Fibroblast of mammary gland (primary cell): ENCODE data around the gene SLC9A3.

Experiments
- DNase-seq: peaks from one replicate; pipeline ENCODE4 v3.0.0-alpha.2; 2010; ENCODE audit warnings: low read depth
- H3K4me3 ChIP-seq: 2 replicates; pipeline ENCODE4 v1.5.1; 2011; ENCODE audit warnings: low read depth, mild to moderate bottlenecking, low read length, moderate library complexity; ENCODE audit not compliant: control insufficient read depth
- CTCF ChIP-seq: conservative IDR thresholded peaks from 2 replicates; pipeline ENCODE4 v1.5.1; 2011; ENCODE audit warnings: low read depth, low read length, inconsistent platforms; ENCODE audit not compliant: control insufficient read depth, insufficient read depth

SLC9A3 gene

GRCh38 chr5:483011-483410 is 41.2 kb downstream of the SLC9A3 start:
- TF ChIP-seq CTCF = no peak
- DNase-seq = no peak
- no peak overlapping the region for H3K4me3 ChIP-seq

DNA sequence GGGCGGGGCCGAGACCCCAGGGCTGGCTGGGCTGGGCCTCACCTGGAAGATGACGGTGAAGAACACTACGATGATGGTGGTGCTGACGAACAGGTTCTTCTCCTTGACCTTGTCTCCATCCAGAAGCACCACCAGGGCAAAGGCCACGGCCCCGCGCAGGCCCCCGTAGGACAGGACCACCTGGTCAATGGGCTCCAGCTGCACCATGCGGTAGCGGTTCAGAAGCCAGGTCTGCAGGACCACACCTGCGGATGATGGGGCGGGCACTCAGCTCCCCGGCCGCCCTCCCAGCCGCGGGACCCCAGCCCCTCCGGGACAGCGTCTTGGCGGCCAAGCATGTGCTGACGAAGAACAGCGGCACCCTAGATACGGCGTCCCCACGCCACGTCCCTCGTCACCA is 41.7 kb downstream of the SLC9A3 start:
- DNase-seq = no peak
- TF ChIP-seq CTCF = no peak
- H3K4me3 ChIP-seq = no peak overlapping the region

- no peak for TF ChIP-seq CTCF
- no peak for DNase-seq
- H3K4me3 ChIP-seq = no peak overlapping the region
These were observed 42.2 kb downstream of the SLC9A3 start for GRCh38 chr5:482021-482420.

DNA sequence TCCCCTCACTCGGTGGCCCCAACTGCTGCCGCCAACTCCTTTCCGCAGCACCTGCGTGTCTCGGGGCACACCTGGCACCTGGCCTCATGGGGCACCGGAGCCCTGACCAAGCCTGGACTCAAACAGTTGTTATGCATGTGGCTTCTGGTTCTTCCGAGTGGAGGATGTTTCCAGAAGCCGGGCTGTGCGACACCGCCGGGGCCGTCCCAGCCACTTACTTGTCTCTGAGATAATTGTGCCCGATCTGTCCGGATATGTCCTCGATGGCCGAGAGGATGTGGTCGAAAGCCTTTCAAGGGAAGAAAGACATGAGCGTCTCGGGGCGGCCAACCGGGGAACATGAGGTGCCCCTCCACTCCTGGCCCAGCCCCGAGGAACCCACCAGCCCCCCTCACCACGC is 42.9 kb downstream of the SLC9A3 start:
- DNase-seq = no peak
- H3K4me3 ChIP-seq = no peak overlapping the region
- TF ChIP-seq CTCF = no peak

DNA sequence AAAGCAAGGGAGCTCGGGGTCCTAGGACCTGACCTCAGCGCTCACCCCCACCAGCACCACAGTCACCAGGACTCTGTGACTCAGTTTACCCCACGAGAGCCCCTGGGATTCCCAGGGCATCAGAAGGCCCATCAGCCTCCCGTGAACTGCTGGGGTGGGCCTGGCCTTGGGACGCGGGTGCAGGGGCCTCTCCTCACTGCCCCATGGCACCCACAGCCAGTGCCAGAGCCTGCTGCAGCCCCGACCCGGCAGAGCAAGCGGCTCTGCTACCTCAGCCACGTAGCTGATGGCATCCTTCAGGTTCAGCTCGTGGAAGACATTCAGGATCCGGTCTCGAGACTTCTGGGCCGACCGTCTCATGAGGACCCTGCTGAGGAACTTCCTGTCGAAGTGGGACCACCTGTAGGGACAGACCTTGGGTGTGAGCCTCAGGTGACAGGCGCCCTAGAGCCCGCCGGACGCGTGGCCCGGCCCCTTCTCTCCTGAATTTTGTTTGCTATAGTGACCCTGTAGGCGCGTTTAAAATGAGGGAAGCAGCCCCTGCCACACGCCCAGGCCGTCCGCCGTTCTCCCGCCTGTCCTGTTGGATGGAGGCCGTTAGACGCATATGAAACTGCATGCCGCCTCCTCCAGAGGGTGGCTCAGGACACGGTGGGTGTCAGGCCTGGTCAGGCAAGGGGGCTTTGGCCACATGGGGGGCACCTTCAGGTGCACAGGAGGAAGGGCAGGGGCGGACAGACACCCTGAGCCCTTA is 44.5 kb downstream of the SLC9A3 start:
- H3K4me3 ChIP-seq = no peak overlapping the region
- DNase-seq = no peak
- no peak for TF ChIP-seq CTCF

- no peak for DNase-seq
- no peak overlapping the region for H3K4me3 ChIP-seq
- TF ChIP-seq CTCF = no peak
These were observed 45.2 kb downstream of the SLC9A3 start for GRCh38 chr5:478982-479535.
